H1 (cell line): Measurements from ENCODE around the gene NFKBIE.

Source experiments
- EZH2 ChIP-seq: fragments of 200-600 bp; sonication (generic); IDR thresholded peaks from 2 replicates; pipeline ENCODE4 v1.7.1; 2012; ENCODE audit warnings: low read depth, mild to moderate bottlenecking, moderate library complexity, low read length, inconsistent platforms; ENCODE audit not compliant: severe bottlenecking
- JUN ChIP-seq: IDR thresholded peaks from 2 replicates; pipeline ENCODE4 v1.6.1; 2011; ENCODE audit warnings: low read depth, mild to moderate bottlenecking, improper control_type of control experiment, low read length
- MAFK ChIP-seq: IDR thresholded peaks from 2 replicates; pipeline ENCODE4 v1.6.1; 2012; ENCODE audit warnings: low read depth, mild to moderate bottlenecking, improper control_type of control experiment, low read length
- PHF8 ChIP-seq: fragments of 200-600 bp; sonication (generic); conservative IDR thresholded peaks from 2 replicates; pipeline ENCODE4 v1.7.1; 2012; ENCODE audit warnings: low read depth, mild to moderate bottlenecking, inconsistent platforms, low read length, moderate library complexity
- POLR2AphosphoS5 ChIP-seq: IDR thresholded peaks from 2 replicates; pipeline ENCODE4 v1.6.1; 2011; ENCODE audit warnings: low read depth, low read length
- ZNF274 ChIP-seq: IDR thresholded peaks from 2 replicates; pipeline ENCODE4 v1.7.0; 2012; ENCODE audit warnings: low read length, borderline replicate concordance; ENCODE audit errors: extremely low read depth
- TF ChIP-seq, protein P1 (sequence below), 3 experiments: IDR thresholded peaks; 1 replicate in 2 of 3; 2 replicates in 1 of 3; pipeline versions ENCODE4 v1.5.1 to v1.6.1; 2011; ENCODE audit warnings: low read length in 3 of 3, mild to moderate bottlenecking in 3 of 3, inconsistent platforms in 2 of 3, low read depth in 1 of 3, moderate library complexity in 1 of 3; ENCODE audit not compliant: insufficient read depth in 1 of 3; ENCODE audit errors: control extremely low read depth in 1 of 3
- TF ChIP-seq, protein P2 (sequence below): IDR thresholded peaks from 2 replicates; pipeline ENCODE4 v1.6.1; 2011; ENCODE audit warnings: low read length, improper control_type of control experiment

DNA sequence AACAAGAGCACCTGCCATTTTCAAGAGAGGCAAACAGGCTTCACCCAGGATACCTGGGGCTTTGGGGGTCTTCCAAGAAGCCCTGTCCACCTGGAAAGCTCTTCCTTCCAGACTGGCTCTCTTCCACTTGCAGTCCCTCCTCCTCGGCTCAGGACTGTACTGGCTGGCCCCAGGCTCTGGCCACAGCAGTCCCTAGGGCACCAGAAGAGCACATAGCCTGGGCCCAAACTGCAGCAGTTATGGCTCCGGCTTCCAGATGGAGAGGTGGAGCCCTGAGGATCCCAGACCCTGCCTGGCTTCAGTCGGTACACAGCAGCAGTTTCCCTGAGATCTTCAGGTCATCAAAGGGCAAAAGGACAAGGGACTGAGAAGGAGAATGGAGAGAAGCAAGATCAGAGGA is 6.4 kb downstream of the NFKBIE start:
- TF ChIP-seq POLR2AphosphoS5 (no peak), EZH2 (no peak), PHF8 (no peak), JUN (no peak), MAFK (no peak), ZNF274 (no peak)
- TF ChIP-seq, protein P1, sequence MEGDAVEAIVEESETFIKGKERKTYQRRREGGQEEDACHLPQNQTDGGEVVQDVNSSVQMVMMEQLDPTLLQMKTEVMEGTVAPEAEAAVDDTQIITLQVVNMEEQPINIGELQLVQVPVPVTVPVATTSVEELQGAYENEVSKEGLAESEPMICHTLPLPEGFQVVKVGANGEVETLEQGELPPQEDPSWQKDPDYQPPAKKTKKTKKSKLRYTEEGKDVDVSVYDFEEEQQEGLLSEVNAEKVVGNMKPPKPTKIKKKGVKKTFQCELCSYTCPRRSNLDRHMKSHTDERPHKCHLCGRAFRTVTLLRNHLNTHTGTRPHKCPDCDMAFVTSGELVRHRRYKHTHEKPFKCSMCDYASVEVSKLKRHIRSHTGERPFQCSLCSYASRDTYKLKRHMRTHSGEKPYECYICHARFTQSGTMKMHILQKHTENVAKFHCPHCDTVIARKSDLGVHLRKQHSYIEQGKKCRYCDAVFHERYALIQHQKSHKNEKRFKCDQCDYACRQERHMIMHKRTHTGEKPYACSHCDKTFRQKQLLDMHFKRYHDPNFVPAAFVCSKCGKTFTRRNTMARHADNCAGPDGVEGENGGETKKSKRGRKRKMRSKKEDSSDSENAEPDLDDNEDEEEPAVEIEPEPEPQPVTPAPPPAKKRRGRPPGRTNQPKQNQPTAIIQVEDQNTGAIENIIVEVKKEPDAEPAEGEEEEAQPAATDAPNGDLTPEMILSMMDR (IDR thresholded peaks at IDR 0.05; ENCODE audit: control extremely low read depth in 1 of 3, insufficient read depth in 1 of 3, low read depth in 1 of 3, low read length in 3 of 3), result no peak
- TF ChIP-seq, protein P2, sequence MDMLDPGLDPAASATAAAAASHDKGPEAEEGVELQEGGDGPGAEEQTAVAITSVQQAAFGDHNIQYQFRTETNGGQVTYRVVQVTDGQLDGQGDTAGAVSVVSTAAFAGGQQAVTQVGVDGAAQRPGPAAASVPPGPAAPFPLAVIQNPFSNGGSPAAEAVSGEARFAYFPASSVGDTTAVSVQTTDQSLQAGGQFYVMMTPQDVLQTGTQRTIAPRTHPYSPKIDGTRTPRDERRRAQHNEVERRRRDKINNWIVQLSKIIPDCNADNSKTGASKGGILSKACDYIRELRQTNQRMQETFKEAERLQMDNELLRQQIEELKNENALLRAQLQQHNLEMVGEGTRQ, result no peak
